ENCODE measurements around the gene BEX4. TPM values are rescaled to one million over a fixed set of nuclear protein-coding genes. Genes with fewer than 3 reads are reported as not detected.

Gene BEX4
- total and polyA plus RNA-seq, 9 of the 15 experiments (the other 6 are each of a cell fraction or from before 2014, with no cell fraction given): 74.6 to 399 (median 154) TPM

- no peak for TF ChIP-seq CTCF (IDR thresholded peaks at IDR 0.05 in 2 of 3, conservative IDR thresholded peaks at IDR 0.05 in 1 of 3; ENCODE audit: insufficient read depth in 2 of 3, low read depth in 1 of 3, low read length in 3 of 3)
- peak; percentile 43 for TF ChIP-seq NCOR1 (IDR thresholded peaks at IDR 0.05)
- no peak for TF ChIP-seq FOXK2 (conservative IDR thresholded peaks at IDR 0.05 in 1 of 2, IDR thresholded peaks at IDR 0.05 in 1 of 2; ENCODE audit: low read depth in 2 of 2)
- peak; percentile 14; the same call in 1 of the 2 replicates for TF ChIP-seq CBFA2T3 (IDR thresholded peaks at IDR 0.05)
- TF ChIP-seq ZNF398 (CRISPR knock-in tag; IDR thresholded peaks at IDR 0.05): no peak
- TF ChIP-seq ZFP36 (IDR thresholded peaks at IDR 0.05; ENCODE audit: low read depth, low read length, partially characterized antibody): no peak
- no peak for TF ChIP-seq POLR2A (conservative IDR thresholded peaks at IDR 0.05)
- TF ChIP-seq SMAD4 (CRISPR knock-in tag; conservative IDR thresholded peaks at IDR 0.05): peak; percentile 52; the same call in 1 of the 2 replicates
- TF ChIP-seq ZNF212 (CRISPR knock-in tag; IDR thresholded peaks at IDR 0.05): no peak
- no peak for TF ChIP-seq LARP7 (IDR thresholded peaks at IDR 0.05)
- no peak for TF ChIP-seq WHSC1 (IDR thresholded peaks at IDR 0.05; ENCODE audit: low read length)
- TF ChIP-seq ZNF561 (CRISPR knock-in tag; conservative IDR thresholded peaks at IDR 0.05): no peak
- no peak for TF ChIP-seq ZNF431 (CRISPR knock-in tag; IDR thresholded peaks at IDR 0.05)
- peak; percentile 60 for TF ChIP-seq ETV1 (tag; conservative IDR thresholded peaks at IDR 0.05; ENCODE audit: low read depth)
- no peak for TF ChIP-seq BHLHE40 (IDR thresholded peaks at IDR 0.05; ENCODE audit: low read length)
- TF ChIP-seq ZNF76 (CRISPR knock-in tag; IDR thresholded peaks at IDR 0.05; ENCODE audit: borderline replicate concordance): no peak
- no peak for TF ChIP-seq MEF2A (IDR thresholded peaks at IDR 0.05; ENCODE audit: control insufficient read depth, low read depth, low read length)
- TF ChIP-seq EGR1 (conservative IDR thresholded peaks at IDR 0.05): peak; percentile 51
- TF ChIP-seq ATF6 (CRISPR knock-in tag; IDR thresholded peaks at IDR 0.05): no peak
- no peak for TF ChIP-seq HLTF (IDR thresholded peaks at IDR 0.05)
- TF ChIP-seq CREB3L1 (IDR thresholded peaks at IDR 0.05; ENCODE audit: borderline replicate concordance, low read depth): no peak
- no peak for TF ChIP-seq CHCHD3 (CRISPR knock-in tag; IDR thresholded peaks at IDR 0.05)
Observed at GRCh38 chrX:103254171-103254824, 39.4 kb downstream of the BEX4 start (continued).

Measured in K562 (cell line).